Measurements from ENCODE around the gene ELMO1. TPM values are rescaled to one million over a fixed set of nuclear protein-coding genes. Genes with fewer than 3 reads are reported as not detected.

The ELMO1 gene
- total and polyA plus RNA-seq, 2 of the 13 experiments (the other 11 are each of a cell fraction or from before 2014, with no cell fraction given) = 0.11 to 0.17 TPM

DNA sequence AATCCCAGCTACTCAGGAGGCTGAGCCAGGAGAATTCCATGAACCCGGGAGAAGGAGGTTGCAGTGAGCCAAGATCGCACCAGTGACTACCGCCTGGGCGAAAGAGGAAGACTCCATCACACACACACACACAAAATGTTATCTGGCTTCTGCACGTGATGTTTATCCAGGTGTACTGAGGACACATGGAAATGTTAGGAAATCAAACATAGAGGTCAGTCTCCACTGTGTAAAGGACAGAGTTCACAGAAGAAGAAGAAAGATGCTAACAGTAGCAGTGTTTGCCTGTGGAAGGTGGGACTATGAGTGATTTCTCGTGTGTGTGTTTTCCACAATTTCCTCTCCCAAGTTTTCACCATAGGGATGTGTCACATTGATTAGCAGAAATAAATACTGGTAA lies 256.9 kb downstream of the ELMO1 start (continued):
- TF ChIP-seq ZNF317 (CRISPR knock-in tag; IDR thresholded peaks at IDR 0.05) = peak; percentile 86
- TF ChIP-seq, protein P1, sequence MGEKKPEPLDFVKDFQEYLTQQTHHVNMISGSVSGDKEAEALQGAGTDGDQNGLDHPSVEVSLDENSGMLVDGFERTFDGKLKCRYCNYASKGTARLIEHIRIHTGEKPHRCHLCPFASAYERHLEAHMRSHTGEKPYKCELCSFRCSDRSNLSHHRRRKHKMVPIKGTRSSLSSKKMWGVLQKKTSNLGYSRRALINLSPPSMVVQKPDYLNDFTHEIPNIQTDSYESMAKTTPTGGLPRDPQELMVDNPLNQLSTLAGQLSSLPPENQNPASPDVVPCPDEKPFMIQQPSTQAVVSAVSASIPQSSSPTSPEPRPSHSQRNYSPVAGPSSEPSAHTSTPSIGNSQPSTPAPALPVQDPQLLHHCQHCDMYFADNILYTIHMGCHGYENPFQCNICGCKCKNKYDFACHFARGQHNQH (CRISPR knock-in tag; IDR thresholded peaks at IDR 0.05) = 0 out of 2 replicates have a peak, but pooled peaks have one; percentile 54
- peak; percentile 86 for TF ChIP-seq ZMYM2 (CRISPR knock-in tag; IDR thresholded peaks at IDR 0.05)
- peak; percentile 38; the same call in 1 of the 2 replicates for TF ChIP-seq ZNF652 (CRISPR knock-in tag; IDR thresholded peaks at IDR 0.05; ENCODE audit: borderline replicate concordance, low read depth)
- no peak for TF ChIP-seq RORA (CRISPR knock-in tag; IDR thresholded peaks at IDR 0.05)
- no peak for TF ChIP-seq ZNF619 (CRISPR knock-in tag; IDR thresholded peaks at IDR 0.05)
- TF ChIP-seq SP2 (CRISPR knock-in tag; IDR thresholded peaks at IDR 0.05) = no peak
- TF ChIP-seq LCORL (IDR thresholded peaks at IDR 0.05) = 0 out of 2 replicates have a peak, but pooled peaks have one; percentile 15
- TF ChIP-seq LCORL (CRISPR knock-in tag; IDR thresholded peaks at IDR 0.05) = peak; percentile 57
- peak; percentile 68 for TF ChIP-seq FOSL2 (CRISPR knock-in tag; IDR thresholded peaks at IDR 0.05)
- TF ChIP-seq PITX1 (CRISPR knock-in tag; IDR thresholded peaks at IDR 0.05) = peak; percentile 81
- no peak for TF ChIP-seq NFIB (CRISPR knock-in tag; IDR thresholded peaks at IDR 0.05; ENCODE audit: borderline replicate concordance)
- no peak for TF ChIP-seq ZNF709 (CRISPR knock-in tag; IDR thresholded peaks at IDR 0.05)
- peak; percentile 56 to 85; a peak in 3 of 4 replicates for TF ChIP-seq NR2F1 (CRISPR knock-in tag; IDR thresholded peaks at IDR 0.05)
- TF ChIP-seq, protein P2, sequence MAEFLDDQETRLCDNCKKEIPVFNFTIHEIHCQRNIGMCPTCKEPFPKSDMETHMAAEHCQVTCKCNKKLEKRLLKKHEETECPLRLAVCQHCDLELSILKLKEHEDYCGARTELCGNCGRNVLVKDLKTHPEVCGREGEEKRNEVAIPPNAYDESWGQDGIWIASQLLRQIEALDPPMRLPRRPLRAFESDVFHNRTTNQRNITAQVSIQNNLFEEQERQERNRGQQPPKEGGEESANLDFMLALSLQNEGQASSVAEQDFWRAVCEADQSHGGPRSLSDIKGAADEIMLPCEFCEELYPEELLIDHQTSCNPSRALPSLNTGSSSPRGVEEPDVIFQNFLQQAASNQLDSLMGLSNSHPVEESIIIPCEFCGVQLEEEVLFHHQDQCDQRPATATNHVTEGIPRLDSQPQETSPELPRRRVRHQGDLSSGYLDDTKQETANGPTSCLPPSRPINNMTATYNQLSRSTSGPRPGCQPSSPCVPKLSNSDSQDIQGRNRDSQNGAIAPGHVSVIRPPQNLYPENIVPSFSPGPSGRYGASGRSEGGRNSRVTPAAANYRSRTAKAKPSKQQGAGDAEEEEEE (CRISPR knock-in tag; IDR thresholded peaks at IDR 0.05; ENCODE audit: borderline replicate concordance) = no peak
- TF ChIP-seq, protein P3, sequence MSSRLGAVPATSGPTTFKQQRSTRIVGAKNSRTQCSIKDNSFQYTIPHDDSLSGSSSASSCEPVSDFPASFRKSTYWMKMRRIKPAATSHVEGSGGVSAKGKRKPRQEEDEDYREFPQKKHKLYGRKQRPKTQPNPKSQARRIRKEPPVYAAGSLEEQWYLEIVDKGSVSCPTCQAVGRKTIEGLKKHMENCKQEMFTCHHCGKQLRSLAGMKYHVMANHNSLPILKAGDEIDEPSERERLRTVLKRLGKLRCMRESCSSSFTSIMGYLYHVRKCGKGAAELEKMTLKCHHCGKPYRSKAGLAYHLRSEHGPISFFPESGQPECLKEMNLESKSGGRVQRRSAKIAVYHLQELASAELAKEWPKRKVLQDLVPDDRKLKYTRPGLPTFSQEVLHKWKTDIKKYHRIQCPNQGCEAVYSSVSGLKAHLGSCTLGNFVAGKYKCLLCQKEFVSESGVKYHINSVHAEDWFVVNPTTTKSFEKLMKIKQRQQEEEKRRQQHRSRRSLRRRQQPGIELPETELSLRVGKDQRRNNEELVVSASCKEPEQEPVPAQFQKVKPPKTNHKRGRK (CRISPR knock-in tag; IDR thresholded peaks at IDR 0.05) = no peak
- peak; percentile 73; the same call in 1 of the 2 replicates for TF ChIP-seq TOPORS (CRISPR knock-in tag; IDR thresholded peaks at IDR 0.05)
- TF ChIP-seq ZMYM3 (CRISPR knock-in tag; IDR thresholded peaks at IDR 0.05) = peak; percentile 77
- TF ChIP-seq ZNF530 (CRISPR knock-in tag; IDR thresholded peaks at IDR 0.05; ENCODE audit: low read depth) = no peak
- no peak for TF ChIP-seq MBNL3 (CRISPR knock-in tag; conservative IDR thresholded peaks at IDR 0.05)
- TF ChIP-seq, protein P4, sequence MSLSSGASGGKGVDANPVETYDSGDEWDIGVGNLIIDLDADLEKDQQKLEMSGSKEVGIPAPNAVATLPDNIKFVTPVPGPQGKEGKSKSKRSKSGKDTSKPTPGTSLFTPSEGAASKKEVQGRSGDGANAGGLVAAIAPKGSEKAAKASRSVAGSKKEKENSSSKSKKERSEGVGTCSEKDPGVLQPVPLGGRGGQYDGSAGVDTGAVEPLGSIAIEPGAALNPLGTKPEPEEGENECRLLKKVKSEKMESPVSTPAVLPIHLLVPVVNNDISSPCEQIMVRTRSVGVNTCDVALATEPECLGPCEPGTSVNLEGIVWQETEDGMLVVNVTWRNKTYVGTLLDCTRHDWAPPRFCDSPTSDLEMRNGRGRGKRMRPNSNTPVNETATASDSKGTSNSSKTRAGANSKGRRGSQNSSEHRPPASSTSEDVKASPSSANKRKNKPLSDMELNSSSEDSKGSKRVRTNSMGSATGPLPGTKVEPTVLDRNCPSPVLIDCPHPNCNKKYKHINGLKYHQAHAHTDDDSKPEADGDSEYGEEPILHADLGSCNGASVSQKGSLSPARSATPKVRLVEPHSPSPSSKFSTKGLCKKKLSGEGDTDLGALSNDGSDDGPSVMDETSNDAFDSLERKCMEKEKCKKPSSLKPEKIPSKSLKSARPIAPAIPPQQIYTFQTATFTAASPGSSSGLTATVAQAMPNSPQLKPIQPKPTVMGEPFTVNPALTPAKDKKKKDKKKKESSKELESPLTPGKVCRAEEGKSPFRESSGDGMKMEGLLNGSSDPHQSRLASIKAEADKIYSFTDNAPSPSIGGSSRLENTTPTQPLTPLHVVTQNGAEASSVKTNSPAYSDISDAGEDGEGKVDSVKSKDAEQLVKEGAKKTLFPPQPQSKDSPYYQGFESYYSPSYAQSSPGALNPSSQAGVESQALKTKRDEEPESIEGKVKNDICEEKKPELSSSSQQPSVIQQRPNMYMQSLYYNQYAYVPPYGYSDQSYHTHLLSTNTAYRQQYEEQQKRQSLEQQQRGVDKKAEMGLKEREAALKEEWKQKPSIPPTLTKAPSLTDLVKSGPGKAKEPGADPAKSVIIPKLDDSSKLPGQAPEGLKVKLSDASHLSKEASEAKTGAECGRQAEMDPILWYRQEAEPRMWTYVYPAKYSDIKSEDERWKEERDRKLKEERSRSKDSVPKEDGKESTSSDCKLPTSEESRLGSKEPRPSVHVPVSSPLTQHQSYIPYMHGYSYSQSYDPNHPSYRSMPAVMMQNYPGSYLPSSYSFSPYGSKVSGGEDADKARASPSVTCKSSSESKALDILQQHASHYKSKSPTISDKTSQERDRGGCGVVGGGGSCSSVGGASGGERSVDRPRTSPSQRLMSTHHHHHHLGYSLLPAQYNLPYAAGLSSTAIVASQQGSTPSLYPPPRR (CRISPR knock-in tag; IDR thresholded peaks at IDR 0.05; ENCODE audit: borderline replicate concordance) = peak; percentile 91
- TF ChIP-seq RFX5 (IDR thresholded peaks at IDR 0.05; ENCODE audit: low read depth, low read length) = no peak
- TF ChIP-seq NBN (conservative IDR thresholded peaks at IDR 0.05) = no peak

Measured in HepG2 (cell line).